CD4-positive, alpha-beta memory T cell (primary cell): ENCODE measurements around the gene SNAPIN. TPM values are rescaled to one million over a fixed set of nuclear protein-coding genes. Genes with fewer than 3 reads are reported as not detected.

Source experiments
- CTCF ChIA-PET: fragments of 350-600 bp; sonication (Branson Sonifier 250); formaldehyde crosslinking; loops from one replicate; lab custom pipeline; 2021; ENCODE audit warnings: inconsistent platforms; ENCODE audit not compliant: partially characterized antibody; lab: Charles Lee
- POLR2A ChIA-PET: fragments of 350-600 bp; sonication (Branson Sonifier 250); formaldehyde crosslinking; loops from one replicate; lab custom pipeline; 2021; ENCODE audit not compliant: partially characterized antibody; lab: Charles Lee
- DNase-seq, 5 donors: peaks; one replicate each; pipeline versions ENCODE4 v3.0.0 to v3.0.0-alpha.2; 2020 to 2022; ENCODE audit warnings: mixed read lengths in 1 of 5
- H3K27ac ChIP-seq: one replicate; pipeline ENCODE4 v1.7.0; 2013; ENCODE audit warnings: low read depth, low read length
- H3K27me3 ChIP-seq: 2 replicates; pipeline ENCODE4 v1.7.0; 2013; ENCODE audit warnings: mild to moderate bottlenecking, low read length, moderate library complexity; ENCODE audit not compliant: insufficient read depth
- H3K36me3 ChIP-seq: 2 replicates; pipeline ENCODE4 v1.7.0; 2013; ENCODE audit warnings: mild to moderate bottlenecking, low read length, moderate library complexity; ENCODE audit not compliant: insufficient read depth
- H3K4me1 ChIP-seq: 2 replicates; pipeline ENCODE4 v1.7.0; 2013; ENCODE audit warnings: mild to moderate bottlenecking, low read length, moderate library complexity; ENCODE audit not compliant: insufficient read depth
- H3K4me3 ChIP-seq, 2 donors: one replicate each; pipeline ENCODE4 v1.7.0; 2013; ENCODE audit warnings: low read length in 2 of 2, mild to moderate bottlenecking in 1 of 2
- H3K9me3 ChIP-seq, 2 donors: one replicate each; pipeline ENCODE4 v1.7.0; 2013; ENCODE audit warnings: low read length in 2 of 2, control low read depth in 1 of 2; ENCODE audit not compliant: control insufficient read depth in 1 of 2
- H3K27ac Mint-ChIP-seq, 7 donors: one replicate each; pipeline ENCODE4 v1.8.0; 2020 to 2021; ENCODE audit warnings: mixed read lengths in 7 of 7, mild to moderate bottlenecking in 6 of 7, inconsistent platforms in 3 of 7, moderate library complexity in 3 of 7
- H3K27me3 Mint-ChIP-seq, 2 donors: one replicate each; pipeline ENCODE4 v1.8.0; 2020 to 2021; ENCODE audit warnings: mixed read lengths in 2 of 2
- H3K36me3 Mint-ChIP-seq, 2 donors: one replicate each; pipeline ENCODE4 v1.8.0; 2020 to 2021; ENCODE audit warnings: mixed read lengths in 2 of 2, inconsistent platforms in 1 of 2, mild to moderate bottlenecking in 1 of 2
- H3K4me1 Mint-ChIP-seq, 4 donors: one replicate each; pipeline ENCODE4 v1.8.0; 2020 to 2021; ENCODE audit warnings: mixed read lengths in 4 of 4, mild to moderate bottlenecking in 1 of 4
- H3K4me3 Mint-ChIP-seq, 8 donors: one replicate each; pipeline ENCODE4 v1.8.0; 2020 to 2021; ENCODE audit warnings: mixed read lengths in 8 of 8, mild to moderate bottlenecking in 7 of 8, moderate library complexity in 6 of 8, inconsistent platforms in 3 of 8
- H3K9me3 Mint-ChIP-seq, 8 donors: one replicate each; pipeline ENCODE4 v1.8.0; 2020 to 2021; ENCODE audit warnings: mixed read lengths in 8 of 8, mild to moderate bottlenecking in 5 of 8, inconsistent platforms in 3 of 8, moderate library complexity in 1 of 8
- intact Hi-C: fragments of 100-400 bp; cut with micrococcal nuclease; formaldehyde crosslinking; loops from one replicate; pipeline ENCODE4 v1.15.1; 2023
- polyA plus RNA-seq, 2 donors: library from polyadenylated mRNA; unstranded; fragments of 300-500 nt; fragmentation: Illumina TruSeq; gene quantifications; one replicate each; pipeline ENCODE4 v1.2.3, GENCODE V29; 2021
- total RNA-seq, 2 experiments: library from RNA; stranded (reverse); gene quantifications; one replicate each; pipeline ENCODE4 v1.2.3, GENCODE V29; 2021

Gene SNAPIN
- total and polyA plus RNA-seq, 4 experiments from 2014 or later, result 26.4 to 85.6 (median 51.3) TPM

DNA sequence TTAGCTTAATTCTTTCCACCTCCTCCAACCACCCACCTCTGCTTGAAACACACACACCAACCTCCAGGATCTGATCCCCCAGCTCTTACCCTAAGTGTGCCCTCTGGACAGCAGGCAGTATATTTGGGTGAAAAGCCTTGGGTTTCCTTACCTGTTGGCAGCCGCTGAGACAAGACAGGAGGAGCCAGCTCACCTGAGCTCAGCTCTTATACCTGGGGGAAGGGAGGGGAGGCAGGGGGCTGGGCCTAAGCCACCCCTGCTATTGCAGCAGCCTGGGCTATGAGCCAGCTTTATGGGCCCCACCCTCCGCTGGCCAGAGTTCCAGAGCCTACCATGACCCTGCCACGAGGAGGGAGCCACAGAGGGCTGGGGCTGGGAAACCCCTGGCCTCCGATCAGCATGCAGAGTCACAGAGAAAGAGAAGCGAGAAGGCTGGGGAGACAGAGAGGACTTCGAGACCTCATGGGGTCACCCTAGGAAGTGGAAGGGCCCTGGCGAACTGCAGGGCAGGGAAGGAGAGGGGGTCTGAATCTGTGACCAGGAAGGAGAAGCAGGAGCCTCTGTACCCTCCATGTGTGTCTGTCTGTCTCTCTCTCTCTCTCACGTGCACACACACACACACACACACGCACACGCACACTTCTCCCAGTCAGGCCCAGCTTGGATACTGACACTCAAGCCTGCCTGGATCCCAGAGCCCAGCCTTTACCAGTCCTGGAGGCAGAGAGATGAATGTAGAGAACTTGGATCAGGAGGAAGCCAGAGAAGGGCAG, 42.2 kb upstream of the SNAPIN start, which contains the start of gene S100A14:
S100A14 (minus strand) TSS at position 182 of the 773 bp plus-strand sequence. CDS start 467 bp downstream, outside the sequence.
- Histone ChIP-seq H3K4me3 (no peak within 1 kb of the TSS), H3K4me1 (no peaks in the 10 kb centered on the region), H3K9me3 (no peaks in the 10 kb centered on the region), H3K27ac (no peak within 1 kb of the TSS), H3K36me3 (no peaks in the 10 kb centered on the region), H3K27me3 (no peaks in the 10 kb centered on the region)
- peaks cover 0 to 1% of the 10 kb centered on the region in 2 donors for H3K27me3 Mint-ChIP-seq
- ChIA-PET CTCF (interaction anchor here (0.9 to 7.7 kb wide), 7 partner anchors 24 to 108 kb away, joined by 3 to 142 read pairs (median 7); partner anchors contain the start of gene S100A6), POLR2A (interaction anchor here (1.5 to 1.7 kb wide), 2 partner anchors 71 to 84 kb away, joined by 4 to 7 read pairs; partner anchors contain the start of gene S100A4)
- peaks cover 0 to 5% (median under 1%) of the 10 kb centered on the region in 4 donors for H3K4me1 Mint-ChIP-seq
- no peak for DNase-seq
- no peaks in the 10 kb centered on the region for H3K36me3 Mint-ChIP-seq
- peaks cover 0 to 3% (median 0%) of the 10 kb centered on the region in 8 donors for H3K9me3 Mint-ChIP-seq
- no peak within 1 kb of the TSS for H3K4me3 Mint-ChIP-seq
- H3K27ac Mint-ChIP-seq, result peak within 1 kb of the TSS in 2 of 7 donors; percentile 25 to 57
- intact Hi-C loops, result loop anchor here (5.0 kb wide), 1 partner anchor 49 kb away; the partner anchor contains the start of gene S100A2

- Histone ChIP-seq H3K27ac (no peak overlapping the region), H3K9me3 (no peaks in the 10 kb centered on the region), H3K36me3 (no peaks in the 10 kb centered on the region), H3K4me3 (no peak overlapping the region), H3K27me3 (no peaks in the 10 kb centered on the region), H3K4me1 (no peaks in the 10 kb centered on the region)
- CTCF ChIA-PET, result interaction anchor here (1.2 to 7.7 kb wide), 10 partner anchors 8 to 108 kb away, joined by 3 to 142 read pairs (median 7); partner anchors contain the start of genes CHTOP and S100A6
- POLR2A ChIA-PET, result no interaction called here
- DNase-seq, result no peak
- peaks cover 0 to 1% (median 0%) of the 10 kb centered on the region in 8 donors for H3K9me3 Mint-ChIP-seq
- H3K4me1 Mint-ChIP-seq, result peaks cover 0 to 5% (median 0%) of the 10 kb centered on the region in 4 donors
- H3K36me3 Mint-ChIP-seq, result no peaks in the 10 kb centered on the region
- no peak overlapping the region for H3K4me3 Mint-ChIP-seq
- intact Hi-C loops, result loop anchor here (1.0 to 5.0 kb wide), 2 partner anchors 50 to 108 kb away; partner anchors contain the start of gene S100A2
- H3K27ac Mint-ChIP-seq, result peak overlapping the region in 1 of 7 donors; percentile 57
- peaks cover 0 to 1% of the 10 kb centered on the region in 2 donors for H3K27me3 Mint-ChIP-seq
Observed at GRCh38 chr1:153616917-153617311, 41.6 kb upstream of the SNAPIN start.

GRCh38 chr1:153617663-153618062, 40.8 kb upstream of the SNAPIN start:
- DNase-seq, result peak in 3 of 5 donors; percentile 50 to 63 (median 55)
- Mint-ChIP-seq H3K27me3 (peaks cover 0 to 1% of the 10 kb centered on the region in 2 donors), H3K9me3 (peaks cover 0 to 1% (median 0%) of the 10 kb centered on the region in 8 donors), H3K4me3 (no peak overlapping the region), H3K27ac (peak overlapping the region in 1 of 7 donors; percentile 4), H3K36me3 (no peaks in the 10 kb centered on the region), H3K4me1 (peaks cover 0 to 5% (median 0%) of the 10 kb centered on the region in 4 donors)
- no peaks in the 10 kb centered on the region for H3K27me3 ChIP-seq
- no peaks in the 10 kb centered on the region for H3K9me3 ChIP-seq
- H3K27ac ChIP-seq, result no peak overlapping the region
- CTCF ChIA-PET, result interaction anchor here (0.8 to 7.7 kb wide), 16 partner anchors 9 to 265 kb away, joined by 3 to 142 read pairs (median 4); partner anchors contain the start of genes CHTOP, ILF2, S100A4 and S100A6
- H3K4me3 ChIP-seq, result no peak overlapping the region
- no peaks in the 10 kb centered on the region for H3K36me3 ChIP-seq
- H3K4me1 ChIP-seq, result no peaks in the 10 kb centered on the region
- intact Hi-C loops, result loop anchor here (1.0 to 5.0 kb wide), 2 partner anchors 50 to 108 kb away; partner anchors contain the start of gene S100A2
- POLR2A ChIA-PET, result no interaction called here

DNA sequence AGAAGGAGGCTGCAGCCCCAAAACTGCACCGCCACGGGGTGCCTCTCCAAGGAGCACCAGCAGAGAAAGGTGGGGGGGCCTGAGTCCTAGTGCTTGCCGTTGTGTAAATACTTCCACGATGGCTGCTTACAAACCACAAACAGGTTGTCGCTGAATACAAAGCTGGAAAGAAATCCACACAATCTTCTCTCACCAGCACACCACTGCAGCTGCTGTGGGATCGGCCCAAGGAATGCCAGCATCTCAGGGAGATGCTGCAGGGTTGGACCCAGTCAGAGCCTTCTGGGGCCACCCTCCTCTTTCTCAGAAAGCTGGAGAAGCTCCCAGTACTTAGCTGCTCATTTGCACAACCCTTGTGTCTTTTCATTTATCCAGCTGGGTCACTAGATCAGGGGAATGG, 39.3 kb upstream of the SNAPIN start:
- H3K27ac ChIP-seq, result no peak overlapping the region
- no peak overlapping the region for H3K27ac Mint-ChIP-seq
- peaks cover 0 to 5% (median 0%) of the 10 kb centered on the region in 4 donors for H3K4me1 Mint-ChIP-seq
- H3K27me3 Mint-ChIP-seq, result peaks cover 0 to 1% of the 10 kb centered on the region in 2 donors
- no peaks in the 10 kb centered on the region for H3K36me3 ChIP-seq
- intact Hi-C loops, result loop anchor here (5.0 kb wide), 1 partner anchor 52 kb away; the partner anchor contains the start of gene S100A2
- no peaks in the 10 kb centered on the region for H3K36me3 Mint-ChIP-seq
- ChIA-PET POLR2A (interaction anchor here (0.6 kb wide), 1 partner anchor 86 kb away, joined by 3 read pairs; no protein-coding TSS in a partner anchor), CTCF (interaction anchor here (0.9 to 7.7 kb wide), 14 partner anchors 10 to 266 kb away, joined by 3 to 142 read pairs (median 6); partner anchors contain the start of genes CHTOP, S100A4 and S100A6)
- DNase-seq, result no peak
- peaks cover 0 to 2% (median 0%) of the 10 kb centered on the region in 8 donors for H3K9me3 Mint-ChIP-seq
- no peaks in the 10 kb centered on the region for H3K4me1 ChIP-seq
- no peak overlapping the region for H3K4me3 ChIP-seq
- H3K27me3 ChIP-seq, result no peaks in the 10 kb centered on the region
- H3K4me3 Mint-ChIP-seq, result no peak overlapping the region
- H3K9me3 ChIP-seq, result no peaks in the 10 kb centered on the region

DNA sequence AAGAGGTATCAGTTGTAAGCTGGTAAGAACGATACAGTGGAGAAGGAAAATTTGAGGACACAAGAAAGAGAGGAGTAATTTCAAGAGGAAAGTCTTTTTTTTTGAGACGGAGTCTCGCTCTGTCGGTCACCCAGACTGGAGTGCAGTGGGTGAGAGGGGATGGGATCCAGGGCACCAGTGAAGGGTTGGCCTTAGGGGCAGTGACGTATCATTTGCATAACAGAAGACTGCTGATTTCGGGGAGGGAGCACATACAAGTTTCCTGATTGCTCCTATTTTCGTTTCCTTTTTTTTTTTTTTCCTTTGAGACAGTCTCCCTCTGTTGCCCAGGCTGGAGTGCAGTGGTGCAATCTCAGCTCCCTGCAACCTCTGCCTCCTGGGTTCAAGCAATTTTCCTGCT, 35.4 kb upstream of the SNAPIN start:
- Histone ChIP-seq H3K27ac (no peak overlapping the region), H3K9me3 (no peaks in the 10 kb centered on the region), H3K36me3 (no peaks in the 10 kb centered on the region), H3K4me3 (no peak overlapping the region), H3K27me3 (no peaks in the 10 kb centered on the region), H3K4me1 (no peaks in the 10 kb centered on the region)
- H3K4me3 Mint-ChIP-seq, result no peak overlapping the region
- no peaks in the 10 kb centered on the region for H3K36me3 Mint-ChIP-seq
- H3K9me3 Mint-ChIP-seq, result peaks cover 0 to 3% (median 0%) of the 10 kb centered on the region in 8 donors
- POLR2A ChIA-PET, result no interaction called here
- intact Hi-C loops, result no loop called here
- CTCF ChIA-PET, result interaction anchor here (1.1 kb wide), 1 partner anchor 10 kb away, joined by 3 read pairs; the partner anchor contains the start of gene CHTOP
- no peaks in the 10 kb centered on the region for H3K4me1 Mint-ChIP-seq
- no peak overlapping the region for H3K27ac Mint-ChIP-seq
- H3K27me3 Mint-ChIP-seq, result peaks cover 0 to 3% of the 10 kb centered on the region in 2 donors
- DNase-seq, result no peak

DNA sequence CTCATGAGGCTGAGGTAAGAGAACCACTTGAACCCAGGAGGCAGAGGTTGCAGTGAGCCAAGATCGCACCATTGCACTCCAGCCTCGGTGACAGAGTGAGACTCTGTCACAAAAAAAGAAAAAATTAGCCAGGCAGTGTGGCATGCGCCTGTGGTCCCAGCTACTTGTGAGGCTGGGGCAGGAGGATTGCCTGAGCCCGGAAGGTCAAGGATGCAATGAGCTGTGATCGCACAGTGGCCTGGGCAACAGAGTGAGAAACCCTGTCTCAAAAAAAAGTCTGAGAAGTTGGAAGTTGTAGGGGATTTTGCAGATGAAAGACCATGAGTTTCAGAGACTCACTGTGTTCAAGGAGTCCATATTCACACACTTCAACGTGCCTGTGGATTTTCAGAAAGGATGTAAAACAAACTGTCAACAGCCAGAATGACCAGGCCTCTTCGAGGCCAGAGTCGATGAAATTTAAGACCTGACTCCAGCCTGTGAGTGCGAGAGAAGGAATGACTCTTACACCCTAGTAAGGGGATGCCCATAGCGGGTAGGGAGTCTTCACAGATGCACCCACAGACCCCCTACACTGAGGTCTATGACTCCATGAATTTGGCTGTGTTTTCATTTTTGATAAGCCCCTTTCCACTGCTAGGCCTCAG, 33.4 kb upstream of the SNAPIN start:
- ChIA-PET CTCF (no interaction called here), POLR2A (no interaction called here)
- Histone ChIP-seq H3K27me3 (no peaks in the 10 kb centered on the region), H3K36me3 (no peaks in the 10 kb centered on the region), H3K4me3 (no peak overlapping the region), H3K4me1 (no peaks in the 10 kb centered on the region), H3K27ac (no peak overlapping the region), H3K9me3 (no peaks in the 10 kb centered on the region)
- no peak overlapping the region for H3K4me3 Mint-ChIP-seq
- intact Hi-C loops, result no loop called here
- H3K27me3 Mint-ChIP-seq, result peaks cover 0 to 3% of the 10 kb centered on the region in 2 donors
- DNase-seq, result peak in 1 of 5 donors; percentile 24
- no peak overlapping the region for H3K27ac Mint-ChIP-seq
- H3K36me3 Mint-ChIP-seq, result no peaks in the 10 kb centered on the region
- H3K4me1 Mint-ChIP-seq, result no peaks in the 10 kb centered on the region
- H3K9me3 Mint-ChIP-seq, result peaks cover 0 to 2% (median 0%) of the 10 kb centered on the region in 8 donors
